ENCODE results near the gene B3GAT1. TPM values are rescaled to one million over a fixed set of nuclear protein-coding genes. Genes with fewer than 3 reads are reported as not detected.

B3GAT1 gene
- total RNA-seq, 1 donor, result not detected

- Histone ChIP-seq H3K27me3 (ENCODE audit: insufficient read depth, low read length) (no peaks in the 10 kb centered on the region), H3K9me3 (ENCODE audit: low read depth, low read length) (no peaks in the 10 kb centered on the region), H3K4me3 (ENCODE audit: insufficient read depth, low read length) (no peak overlapping the region), H4K20me1 (ENCODE audit: insufficient read depth, low read length) (no peaks in the 10 kb centered on the region), H2AFZ (ENCODE audit: low read length) (no peak overlapping the region), H3K4me2 (ENCODE audit: insufficient read depth, low read length) (no peak overlapping the region), H3K36me3 (ENCODE audit: insufficient read depth, low read length) (no peaks in the 10 kb centered on the region), H3K79me2 (ENCODE audit: insufficient read depth, low read length) (no peaks in the 10 kb centered on the region), H3K4me1 (ENCODE audit: insufficient read depth, low read length) (no peaks in the 10 kb centered on the region), H3K27ac (ENCODE audit: low read depth, low read length) (no peak overlapping the region)
- TF ChIP-seq CTCF (IDR thresholded peaks at IDR 0.05; ENCODE audit: extremely low read depth, low read depth, low read length), result no peak
- peak; percentile 78 for DNase-seq (ENCODE audit: insufficient read length, low spot score, missing footprints)
Measured at GRCh38 chr11:134365011-134365925, 46.8 kb downstream of the B3GAT1 start.

DNA sequence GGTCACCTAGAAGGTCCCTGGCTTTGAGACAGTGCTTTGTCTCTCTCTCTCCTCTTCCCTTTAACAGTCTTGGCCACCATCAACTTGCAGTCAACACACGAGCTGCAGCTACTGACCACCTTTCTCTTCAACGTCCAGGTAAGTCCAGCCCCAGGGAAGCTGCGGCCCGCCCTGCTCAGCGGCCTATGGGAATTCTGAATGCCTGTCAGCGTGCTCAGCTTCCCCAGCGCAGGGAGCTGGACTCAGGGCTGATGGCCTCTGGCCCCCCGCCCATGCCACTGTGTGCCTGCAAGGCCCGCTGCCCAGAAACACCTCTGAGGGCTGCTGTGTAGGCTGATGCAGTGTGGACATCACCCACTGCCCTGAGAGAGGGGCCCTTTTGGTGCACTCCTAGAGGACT is 47.8 kb downstream of the B3GAT1 start:
- Histone ChIP-seq H2AFZ (ENCODE audit: low read length) (no peak overlapping the region), H3K79me2 (ENCODE audit: insufficient read depth, low read length) (no peaks in the 10 kb centered on the region), H3K4me2 (ENCODE audit: insufficient read depth, low read length) (no peak overlapping the region), H3K27me3 (ENCODE audit: insufficient read depth, low read length) (no peaks in the 10 kb centered on the region), H4K20me1 (ENCODE audit: insufficient read depth, low read length) (no peaks in the 10 kb centered on the region), H3K36me3 (ENCODE audit: insufficient read depth, low read length) (no peaks in the 10 kb centered on the region), H3K27ac (ENCODE audit: low read depth, low read length) (no peak overlapping the region), H3K4me1 (ENCODE audit: insufficient read depth, low read length) (no peaks in the 10 kb centered on the region), H3K4me3 (ENCODE audit: insufficient read depth, low read length) (no peak overlapping the region), H3K9me3 (ENCODE audit: low read depth, low read length) (no peaks in the 10 kb centered on the region)
- peak; percentile 52 for DNase-seq (ENCODE audit: insufficient read length, low spot score, missing footprints)
- no peak for TF ChIP-seq CTCF (IDR thresholded peaks at IDR 0.05; ENCODE audit: extremely low read depth, low read depth, low read length)

- peak; percentile 61 for DNase-seq (ENCODE audit: insufficient read length, low spot score, missing footprints)
- Histone ChIP-seq H3K4me2 (ENCODE audit: insufficient read depth, low read length) (no peak overlapping the region), H3K27ac (ENCODE audit: low read depth, low read length) (no peak overlapping the region), H3K4me1 (ENCODE audit: insufficient read depth, low read length) (no peaks in the 10 kb centered on the region), H3K27me3 (ENCODE audit: insufficient read depth, low read length) (no peaks in the 10 kb centered on the region), H3K79me2 (ENCODE audit: insufficient read depth, low read length) (no peaks in the 10 kb centered on the region), H3K36me3 (ENCODE audit: insufficient read depth, low read length) (no peaks in the 10 kb centered on the region), H3K9me3 (ENCODE audit: low read depth, low read length) (no peaks in the 10 kb centered on the region), H3K4me3 (ENCODE audit: insufficient read depth, low read length) (no peak overlapping the region), H2AFZ (ENCODE audit: low read length) (no peak overlapping the region), H4K20me1 (ENCODE audit: insufficient read depth, low read length) (no peaks in the 10 kb centered on the region)
- TF ChIP-seq CTCF (IDR thresholded peaks at IDR 0.05; ENCODE audit: extremely low read depth, low read depth, low read length), result no peak
Measured at GRCh38 chr11:134363592-134363991, 48.5 kb downstream of the B3GAT1 start.

GRCh38 chr11:134363161-134363560 is 48.9 kb downstream of the B3GAT1 start:
- no peak for TF ChIP-seq CTCF (IDR thresholded peaks at IDR 0.05; ENCODE audit: extremely low read depth, low read depth, low read length)
- no peak overlapping the region for H3K4me2 ChIP-seq (ENCODE audit: insufficient read depth, low read length)
- no peak overlapping the region for H3K4me3 ChIP-seq (ENCODE audit: insufficient read depth, low read length)
- no peaks in the 10 kb centered on the region for H3K36me3 ChIP-seq (ENCODE audit: insufficient read depth, low read length)
- no peaks in the 10 kb centered on the region for H3K27me3 ChIP-seq (ENCODE audit: insufficient read depth, low read length)
- no peaks in the 10 kb centered on the region for H4K20me1 ChIP-seq (ENCODE audit: insufficient read depth, low read length)
- no peaks in the 10 kb centered on the region for H3K9me3 ChIP-seq (ENCODE audit: low read depth, low read length)
- peak; percentile 67 for DNase-seq (ENCODE audit: insufficient read length, low spot score, missing footprints)
- H3K27ac ChIP-seq (ENCODE audit: low read depth, low read length), result no peak overlapping the region
- H2AFZ ChIP-seq (ENCODE audit: low read length), result no peak overlapping the region
- no peaks in the 10 kb centered on the region for H3K79me2 ChIP-seq (ENCODE audit: insufficient read depth, low read length)
- H3K4me1 ChIP-seq (ENCODE audit: insufficient read depth, low read length), result no peaks in the 10 kb centered on the region

All from osteoblast (primary cell).